GM19395 (cell line): ENCODE data around the gene FREM2.

Experiments
- ATAC-seq: cut with Tn5 transposase; IDR thresholded peaks from one replicate; pipeline ENCODE4 v1.9.1; 2021; ENCODE audit warnings: mild to moderate bottlenecking, moderate library complexity; ENCODE audit not compliant: unreplicated experiment

The FREM2 gene

GRCh38 chr13:38821770-38822551 is 135.1 kb downstream of the FREM2 start:
- ATAC-seq: no peak

DNA sequence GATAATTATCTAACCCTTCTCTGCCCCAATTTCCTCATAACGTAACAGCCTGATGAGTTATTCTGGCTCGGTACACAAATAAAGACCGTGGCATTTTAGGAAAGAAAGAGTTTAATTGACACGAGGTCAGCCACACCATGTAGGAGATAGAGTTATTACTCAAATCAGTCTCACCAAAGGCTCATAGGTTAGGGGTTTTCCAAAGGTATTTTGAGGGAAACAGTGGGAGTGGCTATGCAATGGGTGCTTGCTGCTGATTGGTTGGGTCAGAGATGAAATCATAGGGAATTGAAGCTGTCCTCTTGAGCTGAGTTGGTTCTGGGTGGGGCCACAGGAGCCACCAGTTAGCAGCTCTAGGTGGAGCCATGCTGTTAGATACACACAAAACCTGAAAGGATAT is 137.5 kb downstream of the FREM2 start:
- no peak for ATAC-seq

GRCh38 chr13:38826182-38826813 is 139.4 kb downstream of the FREM2 start:
- ATAC-seq: no peak

DNA sequence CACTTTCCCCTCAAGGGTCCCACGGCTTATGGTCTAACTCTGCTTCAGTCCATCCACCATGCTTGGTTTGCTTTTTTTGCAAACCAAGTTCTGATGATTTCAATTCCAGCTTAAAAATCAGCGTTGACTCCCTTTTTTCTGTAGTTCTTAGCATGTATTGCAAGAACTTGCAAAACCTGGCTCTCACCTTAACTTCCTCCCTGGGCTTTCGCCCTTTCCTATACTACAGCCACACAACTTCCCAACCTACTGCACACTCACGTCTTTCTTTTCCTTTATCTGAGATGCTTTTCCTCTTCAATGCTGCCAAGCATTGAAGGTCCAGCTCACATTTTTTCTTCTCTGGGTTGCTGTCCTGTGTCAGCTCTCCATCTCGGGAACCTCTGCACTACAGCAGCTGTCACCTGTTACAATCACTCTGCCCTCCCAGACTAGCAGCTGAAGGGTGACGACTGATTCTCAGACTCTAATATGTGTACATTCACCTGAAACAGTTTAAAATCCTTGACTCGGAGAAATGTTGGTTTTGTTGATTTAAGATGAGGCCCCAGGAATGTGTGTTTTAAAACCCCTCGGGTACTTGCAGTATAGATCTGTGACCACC is 143.7 kb downstream of the FREM2 start:
- ATAC-seq: no peak

DNA sequence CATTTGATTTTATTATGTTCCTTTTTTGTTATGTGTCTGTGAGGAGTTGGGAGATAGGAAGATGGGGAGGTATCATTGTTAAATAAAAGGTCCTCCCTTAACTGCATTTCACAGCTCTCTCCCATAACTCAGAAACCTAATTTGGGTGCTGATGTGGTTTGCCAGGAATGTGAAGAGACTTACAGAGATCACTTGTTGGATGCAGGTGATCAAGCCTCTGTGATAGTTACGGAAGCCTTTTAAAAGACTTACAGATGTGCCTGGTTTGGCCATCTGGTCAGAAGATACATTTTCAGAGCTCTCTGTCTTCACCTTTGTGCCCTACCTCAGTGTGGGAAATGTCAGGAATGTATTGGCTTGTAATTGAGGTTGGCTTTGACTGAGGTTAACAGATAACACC is 157.7 kb downstream of the FREM2 start:
- ATAC-seq: no peak

DNA sequence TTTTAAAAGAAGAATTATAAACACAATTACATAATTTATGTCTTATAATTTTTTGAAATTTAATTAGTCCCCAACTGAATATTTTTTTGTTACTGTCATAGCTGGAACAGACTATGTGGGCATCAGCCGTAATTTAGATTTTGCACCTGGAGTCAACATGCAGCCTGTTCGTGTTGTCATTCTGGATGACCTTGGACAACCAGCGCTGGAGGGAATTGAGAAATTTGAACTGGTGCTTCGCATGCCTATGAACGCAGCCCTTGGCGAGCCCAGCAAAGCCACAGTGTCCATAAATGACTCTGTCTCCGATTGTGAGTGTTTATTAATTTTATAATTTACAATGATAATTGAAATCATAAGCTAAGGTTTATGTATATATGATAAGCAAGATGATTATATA is 161.5 kb downstream of the FREM2 start:
- no peak for ATAC-seq

- ATAC-seq: no peak
Measured at GRCh38 chr13:38849315-38849714, 162.4 kb downstream of the FREM2 start.

GRCh38 chr13:38850868-38851626 is 164.2 kb downstream of the FREM2 start:
- ATAC-seq: no peak

DNA sequence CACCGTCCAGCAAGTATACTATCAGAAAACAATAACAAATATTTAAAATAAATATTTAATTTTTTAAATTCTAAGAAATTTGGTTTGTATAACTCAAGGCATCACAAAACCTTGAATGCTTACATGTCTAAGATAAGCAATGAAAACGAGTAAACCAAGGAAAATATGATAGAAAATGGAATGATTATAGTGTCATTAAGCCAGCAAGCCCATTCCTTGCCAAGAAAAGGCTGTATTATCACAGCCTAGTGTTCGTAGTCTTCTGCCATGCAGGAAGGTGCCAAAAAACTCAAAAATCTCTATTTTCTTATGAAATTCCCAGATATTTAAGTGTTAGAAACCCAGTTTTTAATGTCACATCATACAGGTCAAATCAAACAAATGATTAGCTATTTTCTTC is 167.3 kb downstream of the FREM2 start:
- no peak for ATAC-seq

- ATAC-seq: no peak
Measured at GRCh38 chr13:38856065-38856464, 169.2 kb downstream of the FREM2 start.

- ATAC-seq: no peak
Measured at GRCh38 chr13:38862443-38862842, 175.6 kb downstream of the FREM2 start.

DNA sequence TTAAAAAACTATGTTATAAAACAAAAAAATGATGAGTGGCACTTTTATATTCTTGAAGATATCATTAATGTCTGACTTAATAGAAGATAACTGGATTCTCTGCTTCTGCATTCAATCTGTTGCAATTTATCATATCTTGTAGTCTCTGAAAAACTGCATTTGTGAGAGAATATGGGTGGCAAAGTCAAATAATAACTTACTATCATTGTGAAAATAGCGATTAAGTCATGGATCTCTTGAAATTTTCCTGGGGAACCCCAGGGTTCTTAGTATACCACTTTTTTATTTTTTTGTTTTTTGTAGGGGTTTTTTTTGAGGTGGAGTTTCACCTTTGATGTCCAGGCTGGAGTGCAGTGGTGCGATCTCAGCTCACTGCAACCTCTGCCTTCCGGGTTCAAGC is 176.7 kb downstream of the FREM2 start:
- no peak for ATAC-seq

DNA sequence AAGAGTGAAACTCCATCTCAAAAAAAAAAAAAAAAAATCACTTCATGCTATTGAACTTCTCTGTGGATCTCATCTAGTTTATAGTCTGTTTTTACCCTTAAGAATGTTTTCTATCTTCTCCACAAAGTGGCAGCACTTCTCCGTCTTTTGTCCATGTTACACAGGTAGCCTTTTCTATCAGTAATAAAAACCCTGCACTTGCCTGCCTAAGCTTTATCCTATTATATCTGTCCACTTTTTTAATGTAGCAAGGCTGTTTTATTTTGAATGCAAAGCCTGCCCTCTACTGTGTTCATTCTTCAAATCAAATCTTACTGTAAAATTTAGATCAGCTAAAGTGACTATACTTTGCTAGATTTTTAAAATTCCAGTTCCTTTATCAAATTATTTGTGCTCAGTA is 179.8 kb downstream of the FREM2 start:
- no peak for ATAC-seq

- ATAC-seq: no peak
Measured at GRCh38 chr13:38868399-38868798, 181.5 kb downstream of the FREM2 start.

GRCh38 chr13:38868870-38869269 is 182.0 kb downstream of the FREM2 start:
- ATAC-seq: no peak

DNA sequence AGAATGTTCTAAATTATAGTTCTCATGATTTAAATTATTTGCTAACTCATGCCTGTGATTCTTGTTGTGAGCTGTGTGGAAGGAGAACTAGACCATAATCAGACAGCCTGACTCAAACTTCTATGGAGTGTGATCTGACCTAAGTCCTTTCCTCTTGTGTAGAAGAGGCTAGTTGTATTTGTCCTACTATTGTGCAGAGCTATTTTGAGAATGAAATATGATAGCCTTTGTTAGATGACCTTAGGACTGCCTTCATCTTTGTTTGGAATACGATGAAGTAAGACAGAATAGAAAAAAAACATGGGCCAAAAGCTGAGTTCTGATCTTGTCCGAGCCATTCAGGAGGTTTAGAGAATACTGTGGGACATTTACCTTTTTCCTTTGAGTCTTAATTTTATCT is 184.4 kb downstream of the FREM2 start:
- ATAC-seq: no peak

DNA sequence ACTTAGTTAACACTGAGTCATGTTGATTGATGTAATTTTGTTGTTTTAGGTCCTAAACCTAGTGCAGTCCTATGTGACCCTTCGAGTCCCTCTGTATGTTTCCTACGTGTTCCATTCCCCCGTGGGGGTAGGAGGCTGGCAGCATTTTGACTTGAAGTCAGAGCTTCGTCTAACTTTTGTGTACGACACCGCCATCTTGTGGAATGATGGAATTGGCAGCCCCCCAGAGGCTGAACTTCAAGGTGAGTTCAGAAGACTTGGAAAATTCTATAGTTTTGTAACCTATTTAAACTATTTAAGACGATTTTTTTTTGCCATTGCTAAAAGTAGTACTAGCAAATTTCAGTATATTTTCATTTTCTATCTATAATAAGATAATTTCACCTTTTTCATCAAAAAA is 185.8 kb downstream of the FREM2 start:
- peak; percentile 78 for ATAC-seq

DNA sequence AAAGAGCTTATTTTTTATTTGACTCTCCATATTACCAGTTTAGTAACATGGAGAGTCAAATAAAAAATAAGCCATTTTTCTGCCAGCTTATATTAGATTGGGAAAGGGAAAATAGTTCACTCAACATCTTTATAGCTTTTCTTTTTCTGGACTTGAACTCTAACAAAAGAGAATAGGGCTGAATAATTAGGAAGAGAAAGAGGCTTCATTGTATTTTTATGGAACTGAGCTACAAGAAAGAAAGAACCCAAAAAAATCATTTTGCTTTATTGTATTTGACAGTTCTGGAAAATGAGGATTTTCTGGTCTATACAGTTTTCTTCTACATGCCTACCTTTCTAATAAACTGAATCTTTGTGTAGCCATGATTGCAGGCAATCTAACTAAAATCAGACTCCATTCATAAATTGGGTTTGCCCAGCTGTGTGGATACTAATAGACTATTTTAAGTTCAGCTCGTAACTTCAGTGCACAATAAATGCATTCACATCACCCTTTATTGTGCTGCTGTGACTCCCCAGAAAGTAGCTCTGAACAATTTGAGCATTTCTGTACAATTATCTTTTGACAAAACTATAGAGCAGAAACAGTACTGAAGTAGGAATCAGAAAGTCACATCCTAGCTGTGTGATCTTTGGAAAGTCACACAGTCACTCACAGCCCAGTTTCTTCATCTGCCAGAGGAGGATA is 188.5 kb downstream of the FREM2 start:
- ATAC-seq: no peak

DNA sequence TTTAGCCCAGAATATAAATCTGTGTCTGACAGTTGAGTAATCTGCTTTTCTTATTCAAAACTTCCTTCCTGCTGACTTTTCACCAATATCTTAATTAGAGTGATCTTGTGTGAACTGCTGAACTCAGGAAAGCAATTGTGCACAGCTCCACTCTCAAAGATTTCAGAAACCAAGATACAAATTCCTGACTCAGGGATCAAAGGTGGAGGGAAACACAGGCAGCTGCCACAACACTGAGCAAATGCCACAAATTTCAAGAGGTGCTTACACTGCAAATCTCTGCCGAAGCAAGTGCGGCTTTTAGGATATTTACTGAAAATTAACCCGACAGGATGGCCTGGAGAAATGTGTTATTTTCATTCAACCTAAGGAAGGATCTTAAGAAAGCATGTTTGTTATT is 192.4 kb downstream of the FREM2 start:
- no peak for ATAC-seq

DNA sequence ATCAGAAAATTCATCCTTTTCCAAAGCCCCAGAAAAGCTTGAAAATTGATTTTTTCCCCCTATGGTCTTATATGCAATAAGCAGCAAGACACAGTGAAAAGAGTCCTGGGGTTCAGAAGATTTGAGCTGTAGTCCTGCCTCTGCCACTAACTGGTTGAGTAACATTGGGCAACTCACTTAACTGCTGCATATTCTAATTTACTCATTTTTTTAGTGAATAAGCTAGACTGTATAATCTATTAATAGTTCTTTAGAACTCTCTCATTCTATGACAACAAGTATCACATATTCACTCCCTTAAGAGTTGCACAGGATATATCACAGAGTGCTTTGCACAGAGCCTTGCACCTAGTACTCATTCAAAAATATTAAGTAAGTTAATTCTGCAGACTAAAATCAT is 192.9 kb downstream of the FREM2 start:
- no peak for ATAC-seq

- ATAC-seq: no peak
Measured at GRCh38 chr13:38880397-38880796, 193.5 kb downstream of the FREM2 start.
